Measurements from ENCODE around the gene SOX5. TPM values are rescaled to one million over a fixed set of nuclear protein-coding genes. Genes with fewer than 3 reads are reported as not detected.
"Not testable (repeated sequence)": the region's sequence is repeated elsewhere in the genome, so short reads cannot be mapped to it uniquely, and the experiment has no call there.

SOX5 gene
- total RNA-seq, 3 donors from 2014 or later: 10.5 to 42.1 (median 11.7) TPM

DNA sequence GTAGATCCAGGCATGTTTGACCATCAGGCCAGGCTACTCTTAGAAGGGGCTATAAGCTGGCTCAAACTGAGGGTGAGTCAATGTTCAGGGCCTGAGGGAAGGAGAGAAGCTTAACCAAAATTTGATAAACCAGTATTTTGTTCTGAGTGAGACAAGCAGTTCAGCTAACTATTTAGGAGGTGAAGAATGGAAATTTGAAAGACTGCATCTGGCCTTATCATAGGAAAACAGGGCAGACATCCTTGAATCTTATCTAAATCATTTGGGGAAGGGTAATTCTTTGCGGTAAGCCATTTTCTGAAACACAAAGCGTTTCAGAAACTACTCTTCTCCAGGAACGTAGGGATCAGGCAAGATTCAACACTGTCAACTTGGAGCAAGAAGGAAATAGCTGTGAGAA, 447.2 kb downstream of the SOX5 start:
- H3K4me3 ChIP-seq: no peak overlapping the region
- H3K27me3 ChIP-seq: no peaks in the 10 kb centered on the region
- H3K4me1 ChIP-seq: no peaks in the 10 kb centered on the region
- H3K9me3 ChIP-seq: no peaks in the 10 kb centered on the region
- H3K27ac ChIP-seq: no peak overlapping the region
- TF ChIP-seq, protein P1, sequence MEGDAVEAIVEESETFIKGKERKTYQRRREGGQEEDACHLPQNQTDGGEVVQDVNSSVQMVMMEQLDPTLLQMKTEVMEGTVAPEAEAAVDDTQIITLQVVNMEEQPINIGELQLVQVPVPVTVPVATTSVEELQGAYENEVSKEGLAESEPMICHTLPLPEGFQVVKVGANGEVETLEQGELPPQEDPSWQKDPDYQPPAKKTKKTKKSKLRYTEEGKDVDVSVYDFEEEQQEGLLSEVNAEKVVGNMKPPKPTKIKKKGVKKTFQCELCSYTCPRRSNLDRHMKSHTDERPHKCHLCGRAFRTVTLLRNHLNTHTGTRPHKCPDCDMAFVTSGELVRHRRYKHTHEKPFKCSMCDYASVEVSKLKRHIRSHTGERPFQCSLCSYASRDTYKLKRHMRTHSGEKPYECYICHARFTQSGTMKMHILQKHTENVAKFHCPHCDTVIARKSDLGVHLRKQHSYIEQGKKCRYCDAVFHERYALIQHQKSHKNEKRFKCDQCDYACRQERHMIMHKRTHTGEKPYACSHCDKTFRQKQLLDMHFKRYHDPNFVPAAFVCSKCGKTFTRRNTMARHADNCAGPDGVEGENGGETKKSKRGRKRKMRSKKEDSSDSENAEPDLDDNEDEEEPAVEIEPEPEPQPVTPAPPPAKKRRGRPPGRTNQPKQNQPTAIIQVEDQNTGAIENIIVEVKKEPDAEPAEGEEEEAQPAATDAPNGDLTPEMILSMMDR (IDR thresholded peaks at IDR 0.05): no peak
- TF ChIP-seq POLR2AphosphoS5 (IDR thresholded peaks at IDR 0.05) (no peak), POLR2A (IDR thresholded peaks at IDR 0.05) (no peak)
- intact Hi-C loops (cut with DNase I; ENCODE audit: low total_unique reads): no loop called here
- no peak for DNase-seq (ENCODE audit: low spot score in 2 of 2)
- no peaks in the 10 kb centered on the region for H3K36me3 ChIP-seq

DNA sequence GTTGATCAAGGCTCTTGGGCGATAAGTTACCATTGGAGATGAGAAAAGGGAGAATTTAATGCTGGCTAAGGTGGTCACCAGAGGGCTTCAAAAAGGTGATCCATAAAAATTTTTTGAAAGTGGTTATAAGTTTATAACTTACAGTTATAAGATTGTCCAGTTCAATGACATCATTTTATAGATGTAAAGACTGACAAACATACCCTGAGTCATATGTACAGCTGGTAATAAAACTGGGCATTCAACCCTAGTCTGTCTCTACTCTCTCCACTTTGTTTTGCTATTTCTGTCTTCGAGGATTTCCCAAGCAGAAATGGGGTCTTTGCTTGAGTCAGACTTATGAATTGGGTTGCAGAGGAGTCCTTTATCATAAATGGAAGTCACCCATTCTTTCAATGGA, 454.0 kb downstream of the SOX5 start:
- TF ChIP-seq POLR2AphosphoS5 (IDR thresholded peaks at IDR 0.05) (no peak), POLR2A (IDR thresholded peaks at IDR 0.05) (no peak)
- TF ChIP-seq, protein P1 (IDR thresholded peaks at IDR 0.05): no peak
- Histone ChIP-seq H3K27ac (no peak overlapping the region), H3K36me3 (no peaks in the 10 kb centered on the region), H3K4me1 (no peaks in the 10 kb centered on the region), H3K9me3 (peaks cover 0 to 3% of the 10 kb centered on the region in 2 donors), H3K4me3 (no peak overlapping the region), H3K27me3 (no peaks in the 10 kb centered on the region)
- no peak for DNase-seq (ENCODE audit: low spot score in 2 of 2)
- intact Hi-C loops (cut with DNase I; ENCODE audit: low total_unique reads): no loop called here

GRCh38 chr12:23493672-23494071, 455.8 kb downstream of the SOX5 start:
- intact Hi-C loops (cut with DNase I; ENCODE audit: low total_unique reads): no loop called here
- Histone ChIP-seq H3K27me3 (no peaks in the 10 kb centered on the region), H3K4me1 (no peaks in the 10 kb centered on the region), H3K9me3 (peaks cover 0 to 3% of the 10 kb centered on the region in 2 donors), H3K36me3 (no peaks in the 10 kb centered on the region), H3K4me3 (no peak overlapping the region), H3K27ac (no peak overlapping the region)
- TF ChIP-seq, protein P1 (IDR thresholded peaks at IDR 0.05): no peak
- TF ChIP-seq POLR2AphosphoS5 (IDR thresholded peaks at IDR 0.05) (no peak), POLR2A (IDR thresholded peaks at IDR 0.05) (no peak)
- DNase-seq (ENCODE audit: low spot score in 2 of 2): no peak

DNA sequence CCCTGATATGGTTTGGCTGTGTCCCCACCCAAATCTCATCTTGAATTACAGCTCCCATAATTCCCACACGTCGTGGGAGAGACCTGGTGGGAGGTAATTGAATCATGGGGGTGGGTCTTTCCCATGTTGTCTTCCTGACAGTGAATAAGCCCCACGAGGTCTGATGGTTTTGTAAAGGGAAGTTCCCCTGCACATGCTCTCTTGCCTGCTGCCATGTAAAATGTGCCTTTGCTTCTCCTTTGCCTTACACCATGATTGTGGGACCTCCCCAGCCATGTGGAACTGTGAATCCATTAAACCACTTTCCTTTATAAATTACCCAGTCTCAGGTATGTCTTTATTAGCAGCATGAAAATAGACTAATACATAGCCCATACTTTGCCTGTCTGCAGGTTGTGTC, 458.4 kb downstream of the SOX5 start:
- H3K27me3 ChIP-seq; DNase-seq (ENCODE audit: low spot score in 2 of 2); H3K36me3 ChIP-seq; H3K4me1 ChIP-seq; H3K9me3 ChIP-seq; H3K27ac ChIP-seq; intact Hi-C loops (cut with DNase I; ENCODE audit: low total_unique reads); H3K4me3 ChIP-seq: not testable (repeated sequence)

- no peaks in the 10 kb centered on the region for H3K27me3 ChIP-seq
- H3K4me3 ChIP-seq: no peak overlapping the region
- intact Hi-C loops (cut with DNase I; ENCODE audit: low total_unique reads): no loop called here
- no peak for DNase-seq (ENCODE audit: low spot score in 2 of 2)
- TF ChIP-seq POLR2A (IDR thresholded peaks at IDR 0.05): no peak
- TF ChIP-seq, protein P1 (IDR thresholded peaks at IDR 0.05): no peak
- no peak for TF ChIP-seq POLR2AphosphoS5 (IDR thresholded peaks at IDR 0.05)
- no peaks in the 10 kb centered on the region for H3K36me3 ChIP-seq
- peaks cover 0 to 3% of the 10 kb centered on the region in 2 donors for H3K9me3 ChIP-seq
- H3K27ac ChIP-seq: no peak overlapping the region
- no peaks in the 10 kb centered on the region for H3K4me1 ChIP-seq
Observed at GRCh38 chr12:23488130-23488529, 461.3 kb downstream of the SOX5 start.

GRCh38 chr12:23484238-23484637, 465.2 kb downstream of the SOX5 start:
- intact Hi-C loops (cut with DNase I; ENCODE audit: low total_unique reads): no loop called here

More at GRCh38 chr12:23484238-23484637, 465.2 kb downstream of the SOX5 start:
- Histone ChIP-seq H3K9me3 (no peaks in the 10 kb centered on the region), H3K4me1 (no peaks in the 10 kb centered on the region), H3K27me3 (no peaks in the 10 kb centered on the region), H3K27ac (no peak overlapping the region), H3K36me3 (no peaks in the 10 kb centered on the region), H3K4me3 (no peak overlapping the region)
- no peak for DNase-seq (ENCODE audit: low spot score in 2 of 2)
- TF ChIP-seq, protein P1 (IDR thresholded peaks at IDR 0.05): no peak
- TF ChIP-seq POLR2AphosphoS5 (IDR thresholded peaks at IDR 0.05) (no peak), POLR2A (IDR thresholded peaks at IDR 0.05) (no peak)

Measured in breast epithelium (tissue), 4 donors.